ENCODE data around the gene ARHGEF17. TPM values are rescaled to one million over a fixed set of nuclear protein-coding genes. Genes with fewer than 3 reads are reported as not detected.

Gene ARHGEF17
- total RNA-seq, 1 experiment from 2014 or later: 77.9 TPM

DNA sequence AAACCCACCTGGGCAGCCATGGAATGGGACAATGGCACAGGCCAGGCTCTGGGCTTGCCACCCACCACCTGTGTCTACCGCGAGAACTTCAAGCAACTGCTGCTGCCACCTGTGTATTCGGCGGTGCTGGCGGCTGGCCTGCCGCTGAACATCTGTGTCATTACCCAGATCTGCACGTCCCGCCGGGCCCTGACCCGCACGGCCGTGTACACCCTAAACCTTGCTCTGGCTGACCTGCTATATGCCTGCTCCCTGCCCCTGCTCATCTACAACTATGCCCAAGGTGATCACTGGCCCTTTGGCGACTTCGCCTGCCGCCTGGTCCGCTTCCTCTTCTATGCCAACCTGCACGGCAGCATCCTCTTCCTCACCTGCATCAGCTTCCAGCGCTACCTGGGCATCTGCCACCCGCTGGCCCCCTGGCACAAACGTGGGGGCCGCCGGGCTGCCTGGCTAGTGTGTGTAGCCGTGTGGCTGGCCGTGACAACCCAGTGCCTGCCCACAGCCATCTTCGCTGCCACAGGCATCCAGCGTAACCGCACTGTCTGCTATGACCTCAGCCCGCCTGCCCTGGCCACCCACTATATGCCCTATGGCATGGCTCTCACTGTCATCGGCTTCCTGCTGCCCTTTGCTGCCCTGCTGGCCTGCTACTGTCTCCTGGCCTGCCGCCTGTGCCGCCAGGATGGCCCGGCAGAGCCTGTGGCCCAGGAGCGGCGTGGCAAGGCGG lies 11.4 kb upstream of the ARHGEF17 start:
- Histone ChIP-seq H3K27me3 (replicated peaks; ENCODE audit: control insufficient read depth, insufficient read depth, low read length) (no peaks in the 10 kb centered on the region), H3K4me1 (peaks cover 11% of the 10 kb centered on the region), H3K4me3 (ENCODE audit: low read depth, low read length) (no peak overlapping the region), H3K36me3 (ENCODE audit: control insufficient read depth, insufficient read depth, low read length) (peaks cover 1% of the 10 kb centered on the region; the same call in 1 of the 2 replicates), H3K9me3 (no peaks in the 10 kb centered on the region)
- Mint-ChIP-seq H3K9me3 (ENCODE audit: unreplicated experiment) (no peaks in the 10 kb centered on the region), H3K27me3 (ENCODE audit: insufficient read depth, unreplicated experiment) (no peaks in the 10 kb centered on the region), H3K4me1 (ENCODE audit: low read depth, unreplicated experiment) (peaks cover 13% of the 10 kb centered on the region), H3K36me3 (ENCODE audit: insufficient read depth, unreplicated experiment) (peaks cover 35% of the 10 kb centered on the region), H3K27ac (ENCODE audit: unreplicated experiment) (no peak overlapping the region), H3K4me3 (ENCODE audit: unreplicated experiment) (no peak overlapping the region)
- BruUV-seq (replicated peaks): no TSS peak
- no peak for DNase-seq
- intact Hi-C loops (cut with micrococcal nuclease; ENCODE audit: unreplicated experiment): no loop called here
- ChIA-PET POLR2A (interaction anchor here (0.6 kb wide), 1 partner anchor 12 kb away, joined by 4 read pairs; no protein-coding TSS in a partner anchor), CTCF (interaction anchor here (2.2 to 3.4 kb wide), 2 partner anchors 11 to 39 kb away, joined by 17 to 25 read pairs; partner anchors contain the start of gene ARHGEF17)
- TF ChIP-seq, protein P1, sequence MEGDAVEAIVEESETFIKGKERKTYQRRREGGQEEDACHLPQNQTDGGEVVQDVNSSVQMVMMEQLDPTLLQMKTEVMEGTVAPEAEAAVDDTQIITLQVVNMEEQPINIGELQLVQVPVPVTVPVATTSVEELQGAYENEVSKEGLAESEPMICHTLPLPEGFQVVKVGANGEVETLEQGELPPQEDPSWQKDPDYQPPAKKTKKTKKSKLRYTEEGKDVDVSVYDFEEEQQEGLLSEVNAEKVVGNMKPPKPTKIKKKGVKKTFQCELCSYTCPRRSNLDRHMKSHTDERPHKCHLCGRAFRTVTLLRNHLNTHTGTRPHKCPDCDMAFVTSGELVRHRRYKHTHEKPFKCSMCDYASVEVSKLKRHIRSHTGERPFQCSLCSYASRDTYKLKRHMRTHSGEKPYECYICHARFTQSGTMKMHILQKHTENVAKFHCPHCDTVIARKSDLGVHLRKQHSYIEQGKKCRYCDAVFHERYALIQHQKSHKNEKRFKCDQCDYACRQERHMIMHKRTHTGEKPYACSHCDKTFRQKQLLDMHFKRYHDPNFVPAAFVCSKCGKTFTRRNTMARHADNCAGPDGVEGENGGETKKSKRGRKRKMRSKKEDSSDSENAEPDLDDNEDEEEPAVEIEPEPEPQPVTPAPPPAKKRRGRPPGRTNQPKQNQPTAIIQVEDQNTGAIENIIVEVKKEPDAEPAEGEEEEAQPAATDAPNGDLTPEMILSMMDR (IDR thresholded peaks at IDR 0.05; ENCODE audit: insufficient read depth in 1 of 2, low read depth in 1 of 2, low read length in 1 of 2, severe bottlenecking in 1 of 2, unreplicated experiment in 1 of 2): no peak

- Mint-ChIP-seq H3K9me3 (ENCODE audit: unreplicated experiment) (no peaks in the 10 kb centered on the region), H3K4me1 (ENCODE audit: low read depth, unreplicated experiment) (peaks cover 13% of the 10 kb centered on the region), H3K36me3 (ENCODE audit: insufficient read depth, unreplicated experiment) (peaks cover 35% of the 10 kb centered on the region), H3K27me3 (ENCODE audit: insufficient read depth, unreplicated experiment) (no peaks in the 10 kb centered on the region), H3K27ac (ENCODE audit: unreplicated experiment) (no peak overlapping the region), H3K4me3 (ENCODE audit: unreplicated experiment) (no peak overlapping the region)
- ChIA-PET POLR2A (interaction anchor here (0.6 kb wide), 1 partner anchor 11 kb away, joined by 4 read pairs; no protein-coding TSS in a partner anchor), CTCF (interaction anchor here (1.3 to 3.4 kb wide), 4 partner anchors 8 to 38 kb away, joined by 4 to 25 read pairs (median 12); partner anchors contain the start of gene ARHGEF17)
- H3K27me3 ChIP-seq (replicated peaks; ENCODE audit: control insufficient read depth, insufficient read depth, low read length): no peaks in the 10 kb centered on the region
- no TSS peak for BruUV-seq (replicated peaks)
- H3K9me3 ChIP-seq: no peaks in the 10 kb centered on the region
- TF ChIP-seq, protein P1 (IDR thresholded peaks at IDR 0.05; ENCODE audit: insufficient read depth in 1 of 2, low read depth in 1 of 2, low read length in 1 of 2, severe bottlenecking in 1 of 2, unreplicated experiment in 1 of 2): no peak
- intact Hi-C loops (cut with micrococcal nuclease; ENCODE audit: unreplicated experiment): no loop called here
- H3K36me3 ChIP-seq (ENCODE audit: control insufficient read depth, insufficient read depth, low read length): peaks cover 1% of the 10 kb centered on the region; the same call in 1 of the 2 replicates
- DNase-seq: no peak
- no peak overlapping the region for H3K4me3 ChIP-seq (ENCODE audit: low read depth, low read length)
- peaks cover 7% of the 10 kb centered on the region; the same call in 1 of the 2 replicates for H3K4me1 ChIP-seq
Measured at GRCh38 chr11:73297231-73297590, 10.9 kb upstream of the ARHGEF17 start.

DNA sequence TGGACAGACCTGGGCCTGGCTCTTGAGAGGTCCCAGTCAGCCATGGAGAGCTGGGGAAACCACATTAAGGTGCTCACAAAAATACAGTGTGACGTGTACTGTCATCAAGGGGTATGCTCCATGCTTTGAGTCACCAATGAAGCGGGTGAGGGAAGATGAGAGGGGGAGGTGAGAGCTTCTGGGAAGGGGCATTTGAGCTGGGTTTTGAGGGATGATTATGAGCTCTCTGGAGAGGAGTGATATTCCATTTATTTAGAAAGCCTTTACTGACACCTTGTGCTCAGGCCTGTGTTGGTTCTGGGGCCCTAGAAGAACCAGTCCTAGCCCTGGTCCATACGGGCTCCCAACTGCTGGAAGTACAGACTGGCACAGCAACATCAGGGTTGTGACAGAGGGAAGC lies 10.4 kb upstream of the ARHGEF17 start:
- H3K27me3 ChIP-seq (replicated peaks; ENCODE audit: control insufficient read depth, insufficient read depth, low read length): no peaks in the 10 kb centered on the region
- peaks cover 13% of the 10 kb centered on the region for H3K4me1 Mint-ChIP-seq (ENCODE audit: low read depth, unreplicated experiment)
- no TSS peak for BruUV-seq (replicated peaks)
- no peak overlapping the region for H3K4me3 ChIP-seq (ENCODE audit: low read depth, low read length)
- peak overlapping the region; percentile 13 for H3K27ac Mint-ChIP-seq (ENCODE audit: unreplicated experiment)
- ChIA-PET POLR2A (no interaction called here), CTCF (interaction anchor here (0.6 to 3.4 kb wide), 8 partner anchors 9 to 63 kb away, joined by 3 to 25 read pairs (median 4); partner anchors contain the start of gene ARHGEF17)
- peaks cover 1% of the 10 kb centered on the region; the same call in 1 of the 2 replicates for H3K36me3 ChIP-seq (ENCODE audit: control insufficient read depth, insufficient read depth, low read length)
- TF ChIP-seq, protein P1 (IDR thresholded peaks at IDR 0.05; ENCODE audit: insufficient read depth in 1 of 2, low read depth in 1 of 2, low read length in 1 of 2, severe bottlenecking in 1 of 2, unreplicated experiment in 1 of 2): no peak
- no peaks in the 10 kb centered on the region for H3K9me3 ChIP-seq
- no peaks in the 10 kb centered on the region for H3K9me3 Mint-ChIP-seq (ENCODE audit: unreplicated experiment)
- peaks cover 7% of the 10 kb centered on the region; the same call in 1 of the 2 replicates for H3K4me1 ChIP-seq
- no peak overlapping the region for H3K4me3 Mint-ChIP-seq (ENCODE audit: unreplicated experiment)
- peaks cover 35% of the 10 kb centered on the region for H3K36me3 Mint-ChIP-seq (ENCODE audit: insufficient read depth, unreplicated experiment)
- no peaks in the 10 kb centered on the region for H3K27me3 Mint-ChIP-seq (ENCODE audit: insufficient read depth, unreplicated experiment)
- intact Hi-C loops (cut with micrococcal nuclease; ENCODE audit: unreplicated experiment): no loop called here
- no peak for DNase-seq

All from Caco-2 (cell line).